ENCODE results near the gene GALNT18.

Gene GALNT18

GRCh38 chr11:11451501-11452005 is 170.3 kb downstream of the GALNT18 start:
- H3K4me3 ChIP-seq (replicated peaks; ENCODE audit: insufficient read depth, low read length) = no peak overlapping the region
- no peak overlapping the region for H3K27ac ChIP-seq (replicated peaks)
- TF ChIP-seq SPI1 (IDR thresholded peaks at IDR 0.05; ENCODE audit: borderline replicate concordance, low read depth) (no peak), CTCF (IDR thresholded peaks at IDR 0.05; ENCODE audit: insufficient read depth, low read length) (no peak), POLR2AphosphoS5 (IDR thresholded peaks at IDR 0.05; ENCODE audit: low read depth) (no peak), GABPA (IDR thresholded peaks at IDR 0.05; ENCODE audit: low read depth) (no peak), REST (IDR thresholded peaks at IDR 0.05; ENCODE audit: insufficient replicate concordance, low read depth) (no peak)
- DNase-seq (ENCODE audit: low read depth in 1 of 2, low spot score in 1 of 2) = no peak
- peaks cover 4% of the 10 kb centered on the region for H3K27me3 ChIP-seq (ENCODE audit: insufficient read depth, poor library complexity, severe bottlenecking)

GRCh38 chr11:11450744-11451362 is 171.0 kb downstream of the GALNT18 start:
- H3K27ac ChIP-seq (replicated peaks) = no peak overlapping the region
- DNase-seq (ENCODE audit: low read depth in 1 of 2, low spot score in 1 of 2) = no peak
- peaks cover 4% of the 10 kb centered on the region for H3K27me3 ChIP-seq (ENCODE audit: insufficient read depth, poor library complexity, severe bottlenecking)
- H3K4me3 ChIP-seq (replicated peaks; ENCODE audit: insufficient read depth, low read length) = no peak overlapping the region
- TF ChIP-seq POLR2AphosphoS5 (IDR thresholded peaks at IDR 0.05; ENCODE audit: low read depth) (no peak), GABPA (IDR thresholded peaks at IDR 0.05; ENCODE audit: low read depth) (no peak), CTCF (IDR thresholded peaks at IDR 0.05; ENCODE audit: insufficient read depth, low read length) (no peak), SPI1 (IDR thresholded peaks at IDR 0.05; ENCODE audit: borderline replicate concordance, low read depth) (no peak), REST (IDR thresholded peaks at IDR 0.05; ENCODE audit: insufficient replicate concordance, low read depth) (no peak)

GRCh38 chr11:11449327-11449726 is 172.5 kb downstream of the GALNT18 start:
- Histone ChIP-seq H3K27ac (replicated peaks) (no peak overlapping the region), H3K4me3 (replicated peaks; ENCODE audit: insufficient read depth, low read length) (no peak overlapping the region), H3K27me3 (ENCODE audit: insufficient read depth, poor library complexity, severe bottlenecking) (peaks cover 4% of the 10 kb centered on the region)
- TF ChIP-seq GABPA (IDR thresholded peaks at IDR 0.05; ENCODE audit: low read depth) = no peak
- TF ChIP-seq CTCF (IDR thresholded peaks at IDR 0.05; ENCODE audit: insufficient read depth, low read length) = no peak
- no peak for TF ChIP-seq POLR2AphosphoS5 (IDR thresholded peaks at IDR 0.05; ENCODE audit: low read depth)
- TF ChIP-seq REST (IDR thresholded peaks at IDR 0.05; ENCODE audit: insufficient replicate concordance, low read depth) = no peak
- TF ChIP-seq SPI1 (IDR thresholded peaks at IDR 0.05; ENCODE audit: borderline replicate concordance, low read depth) = no peak
- DNase-seq (ENCODE audit: low read depth in 1 of 2, low spot score in 1 of 2) = no peak
